Hematopoietic multipotent progenitor cell treated with erythropoietin and hydrocortisone succinate and interleukin-3 and kit ligand, for 4 days (in vitro differentiated cells): ENCODE results near the gene FAM110D.

Experiments
- DNase-seq: peaks from one replicate; pipeline ENCODE4 v3.0.0-alpha.2; 2015

The FAM110D gene

DNA sequence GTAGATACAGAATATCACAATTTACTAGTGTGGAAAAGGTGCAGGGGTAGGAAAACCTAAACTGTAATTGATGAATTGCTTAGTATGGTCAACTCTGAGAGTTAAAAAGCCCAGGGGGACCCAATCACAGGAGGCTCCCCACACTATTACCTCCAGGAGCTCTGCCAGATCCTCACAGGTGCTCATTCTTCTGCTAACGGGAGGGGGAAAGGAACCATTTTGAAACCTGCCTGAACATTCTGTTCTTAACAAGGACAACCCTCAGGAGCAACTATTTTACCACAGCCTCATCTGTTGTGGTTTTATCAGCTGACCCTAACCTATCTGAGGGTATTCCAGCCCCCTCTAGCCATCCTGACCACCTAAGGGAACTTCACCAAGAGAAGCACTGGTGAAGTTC lies 28.2 kb upstream of the FAM110D start:
- DNase-seq = no peak

GRCh38 chr1:26132128-26132833 lies 26.6 kb upstream of the FAM110D start:
- DNase-seq = peak; percentile 56

DNA sequence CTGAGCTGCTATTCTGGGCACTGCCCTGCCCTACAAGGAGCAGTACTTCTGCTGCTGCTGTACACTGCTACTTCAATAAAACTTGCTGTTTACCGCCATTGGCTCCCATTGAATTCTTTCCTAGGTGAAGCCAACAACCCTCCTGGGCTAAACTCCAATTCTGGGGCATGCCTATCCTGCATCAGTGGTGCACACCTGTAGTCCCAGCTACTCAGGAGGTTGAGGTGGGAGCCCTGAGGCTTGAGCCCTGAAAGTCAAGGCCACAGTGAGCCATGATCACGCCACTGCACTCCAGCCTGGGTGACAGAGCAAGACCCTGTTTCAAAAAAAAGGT lies 26.1 kb upstream of the FAM110D start:
- DNase-seq = no peak

DNA sequence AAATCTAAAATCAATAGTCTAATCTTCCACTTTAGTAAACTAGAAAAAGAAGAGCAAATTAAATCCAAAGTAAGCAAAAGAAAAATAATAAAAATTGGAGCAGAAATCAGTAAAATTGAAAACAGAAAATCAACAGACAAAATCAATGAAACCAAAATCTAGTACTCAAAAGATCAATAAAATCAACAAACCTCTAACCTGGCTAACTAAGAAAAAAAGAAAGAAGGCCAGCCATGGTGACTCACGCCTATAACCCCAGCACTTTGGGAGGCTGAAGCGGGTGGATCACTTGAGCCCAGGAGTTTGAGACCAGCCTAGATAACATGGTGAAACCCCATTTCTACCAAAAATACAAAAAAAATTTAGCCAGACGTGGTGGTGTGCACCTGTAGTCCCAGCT lies 24.4 kb upstream of the FAM110D start:
- DNase-seq = no peak

GRCh38 chr1:26138974-26139558 lies 19.8 kb upstream of the FAM110D start:
- no peak for DNase-seq

DNA sequence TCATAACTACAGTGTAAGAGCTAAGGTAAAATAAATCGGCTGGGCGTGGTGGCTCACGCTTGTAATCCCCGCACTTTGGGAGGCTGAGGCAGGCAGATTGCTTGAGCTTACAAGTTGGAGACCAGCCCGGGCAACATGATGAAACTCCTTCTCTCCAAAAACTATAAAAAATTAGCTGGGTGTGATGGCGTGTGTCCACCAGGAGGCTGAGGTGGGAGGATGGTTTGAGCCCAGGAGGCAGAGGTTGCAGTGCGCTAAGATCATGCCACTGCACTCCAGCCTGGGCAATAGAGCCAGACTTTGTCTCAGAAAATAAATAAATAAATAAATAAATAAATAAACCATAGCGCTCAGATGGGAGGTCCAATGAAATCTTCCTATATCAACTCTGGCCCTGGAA lies 16.7 kb upstream of the FAM110D start:
- DNase-seq = peak; percentile 51

GRCh38 chr1:26145041-26145959 lies 13.6 kb upstream of the FAM110D start:
- DNase-seq = peak; percentile 92

DNA sequence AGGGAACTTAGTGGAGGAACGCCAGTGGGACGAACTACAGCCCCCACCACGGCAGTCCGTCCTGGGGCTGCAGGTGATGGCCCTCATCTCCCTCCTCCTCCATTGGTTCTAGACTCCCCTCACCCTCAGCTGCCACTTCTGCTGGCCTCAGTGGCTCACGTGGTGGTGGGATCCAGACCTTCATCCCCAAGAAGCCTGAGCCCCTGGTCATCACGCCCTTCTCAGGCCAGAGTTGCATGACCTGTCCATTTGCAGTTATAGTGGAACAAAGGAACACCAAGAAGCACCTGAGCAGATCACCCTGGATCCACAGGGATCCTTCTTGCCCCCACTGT lies 13.0 kb upstream of the FAM110D start:
- no peak for DNase-seq

GRCh38 chr1:26148887-26149286 lies 10.0 kb upstream of the FAM110D start:
- no peak for DNase-seq

- DNase-seq = no peak
These were observed 4.8 kb upstream of the FAM110D start for GRCh38 chr1:26153966-26154532.

DNA sequence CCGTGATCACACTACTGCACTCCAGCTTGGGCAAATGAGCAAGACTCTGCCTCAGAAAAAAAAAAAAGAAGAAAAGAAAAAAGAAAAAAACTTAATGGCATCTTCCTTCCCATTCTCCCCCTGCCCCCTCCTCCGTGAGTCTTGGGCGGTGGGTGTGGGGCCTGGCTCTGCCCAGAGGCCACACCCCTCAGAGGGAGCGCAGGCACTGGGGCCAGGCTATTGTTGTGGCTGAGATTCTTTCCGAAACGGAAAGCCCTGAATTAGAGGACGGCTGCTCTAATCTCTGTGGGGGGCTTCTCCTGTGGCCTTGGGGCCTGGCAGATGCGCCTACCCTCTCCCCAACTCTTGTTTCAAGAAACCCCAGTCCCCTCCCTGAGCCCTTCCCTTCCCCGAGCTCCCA lies 4.1 kb upstream of the FAM110D start:
- DNase-seq = no peak

DNA sequence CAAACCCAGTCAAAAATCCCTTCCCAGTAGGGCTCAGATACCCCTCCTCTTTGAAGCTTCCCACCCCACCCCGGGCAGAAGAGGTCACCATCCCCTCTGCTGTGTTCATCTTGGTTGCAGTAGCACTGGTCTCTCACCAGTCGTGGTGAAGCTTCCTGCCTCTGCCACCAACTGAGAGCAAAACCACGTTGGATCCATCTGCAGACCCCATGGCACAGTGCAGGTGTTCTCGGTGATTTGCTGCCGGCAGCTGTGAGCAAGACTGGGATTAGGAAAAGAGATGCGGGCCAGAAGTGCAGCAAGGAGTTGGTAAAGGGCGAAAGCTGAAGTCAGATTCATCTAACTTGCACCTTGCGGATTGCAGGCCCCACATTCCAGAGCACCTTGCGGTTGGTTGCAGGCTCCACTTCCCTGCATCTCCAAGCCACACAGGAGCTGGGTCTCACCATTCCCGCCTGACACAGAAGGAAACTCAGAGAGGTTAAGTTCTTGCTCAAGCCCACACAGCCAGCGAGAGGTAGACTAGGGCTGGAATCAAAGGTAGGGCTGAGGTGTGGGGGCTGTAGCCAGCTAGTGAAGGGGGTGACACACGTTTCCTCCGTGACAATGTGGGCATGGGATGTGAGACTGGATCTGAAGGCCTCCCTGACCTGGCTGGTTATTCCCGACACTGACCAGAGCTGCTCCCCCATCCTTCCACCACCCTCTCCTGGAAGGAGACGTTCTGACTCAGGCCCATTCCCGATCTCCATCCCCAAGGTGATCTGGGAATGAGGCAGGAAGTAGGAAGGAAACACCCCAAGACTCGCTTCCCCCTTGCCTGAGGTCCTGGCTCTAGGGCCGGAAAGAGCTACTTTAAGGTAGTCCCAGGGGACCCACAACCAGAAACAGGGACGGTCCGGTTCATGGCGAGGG lies 3.3 kb upstream of the FAM110D start:
- no peak for DNase-seq

DNA sequence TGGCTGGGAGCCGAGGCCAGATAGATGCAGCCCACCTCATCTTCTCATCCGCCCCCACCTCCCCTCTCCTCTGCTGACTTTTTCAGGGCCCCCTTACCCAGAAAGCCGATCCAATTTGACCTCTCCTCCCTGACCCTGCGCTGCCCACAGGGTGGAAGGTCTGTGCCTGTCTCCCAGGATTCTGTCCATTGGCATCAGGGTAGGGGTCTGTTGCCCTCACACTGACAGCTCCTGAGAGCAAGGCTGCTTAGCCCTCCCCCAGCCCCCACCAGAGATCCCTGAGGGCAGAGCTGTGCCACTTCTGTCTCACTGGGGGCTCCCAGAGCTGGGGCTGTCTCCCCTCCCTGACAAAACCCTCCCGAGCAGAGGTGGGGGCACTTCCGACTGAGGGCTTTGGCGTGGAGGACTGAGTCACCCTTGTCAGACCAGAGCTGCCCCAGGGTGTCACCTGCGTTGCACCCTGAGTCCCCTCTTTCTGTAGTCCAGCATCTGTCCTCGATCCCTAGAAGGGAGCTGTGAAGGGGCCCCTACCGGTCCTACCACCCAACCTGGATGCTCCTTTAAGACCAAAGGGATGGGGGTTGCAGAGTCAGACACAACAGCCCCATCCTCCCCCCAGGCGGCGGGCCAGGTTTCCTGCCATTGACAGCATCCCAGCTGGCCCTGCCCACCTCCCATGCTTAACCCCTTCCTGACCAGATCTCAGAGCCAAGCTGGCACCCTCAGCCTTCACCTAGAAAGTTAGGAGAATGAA lies 2.4 kb upstream of the FAM110D start:
- DNase-seq = peak; percentile 48

DNA sequence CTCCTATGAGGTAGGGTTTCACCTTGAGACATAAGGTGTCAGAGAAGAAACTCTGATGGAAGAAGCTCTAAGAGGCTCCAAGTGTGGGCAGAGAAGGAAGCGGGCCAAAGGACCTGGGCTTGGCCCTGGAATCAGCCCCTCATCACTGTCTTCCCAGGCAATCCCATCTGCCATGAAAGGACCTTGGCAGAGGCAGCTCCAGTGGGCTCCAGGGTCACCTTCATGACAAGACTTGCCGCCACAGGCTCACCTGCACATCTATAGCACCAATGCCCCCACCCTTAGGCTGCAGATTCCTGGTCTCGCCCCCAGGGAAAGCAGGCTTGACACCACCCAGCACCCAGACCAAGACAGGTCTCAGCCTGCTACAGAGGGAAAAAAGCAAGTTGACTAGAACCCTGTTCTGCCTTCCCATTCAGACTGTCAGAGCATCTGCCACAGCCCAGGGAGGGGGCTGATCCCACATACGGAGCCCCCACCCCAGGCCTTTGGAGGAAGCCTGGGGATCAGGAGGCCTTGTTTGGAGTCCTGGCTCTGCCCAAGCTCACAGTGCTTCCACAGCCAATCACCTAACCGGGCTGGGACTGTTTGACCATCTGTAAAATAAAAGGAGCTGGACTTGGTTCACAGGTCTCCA lies 490 bp upstream of the FAM110D start:
- no peak for DNase-seq

GRCh38 chr1:26159743-26160039 lies 812 bp downstream of the FAM110D start:
- no peak for DNase-seq

DNA sequence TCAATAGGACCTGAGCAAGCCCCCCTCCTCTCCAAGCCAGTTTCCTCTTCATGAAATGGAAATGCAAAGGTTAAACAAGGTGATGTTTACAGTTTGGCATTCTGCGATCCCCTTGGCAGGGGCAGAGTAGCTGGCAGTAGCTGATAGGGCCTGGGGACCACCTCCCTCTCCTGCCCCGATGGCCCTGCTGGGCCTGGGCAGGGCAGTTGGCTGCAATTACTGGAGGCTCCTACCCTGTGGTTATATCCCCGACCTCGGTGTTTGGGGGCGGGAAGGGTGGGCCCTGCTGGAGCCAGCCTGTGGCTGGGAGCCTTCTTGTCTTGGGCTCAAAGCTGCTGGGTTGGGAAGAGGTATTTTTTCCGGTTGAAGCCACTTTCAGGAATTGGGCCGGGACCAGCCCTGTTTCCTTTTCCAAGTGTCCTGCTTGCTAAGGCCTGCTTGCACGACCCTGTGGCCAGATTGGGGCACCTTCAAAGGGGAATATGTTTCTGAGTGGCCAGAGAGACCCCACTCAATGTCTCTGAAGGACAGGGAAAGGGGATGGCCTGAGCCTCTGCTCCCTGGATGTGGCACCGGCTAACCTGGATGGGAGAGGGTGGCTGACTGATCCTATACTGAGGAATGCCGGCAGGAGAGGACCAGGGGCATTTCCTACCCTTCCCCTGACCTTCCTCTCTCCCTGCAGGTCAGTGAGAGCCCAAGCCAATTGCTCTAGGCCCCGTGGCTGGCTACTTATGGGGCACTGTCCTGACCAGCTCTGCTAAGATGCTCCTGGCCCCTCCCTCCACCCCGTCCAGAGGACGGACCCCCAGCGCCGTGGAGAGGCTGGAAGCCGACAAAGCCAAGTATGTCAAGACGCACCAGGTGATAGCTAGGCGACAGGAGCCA lies 1.9 kb downstream of the FAM110D start:
- peak; percentile 63 for DNase-seq

DNA sequence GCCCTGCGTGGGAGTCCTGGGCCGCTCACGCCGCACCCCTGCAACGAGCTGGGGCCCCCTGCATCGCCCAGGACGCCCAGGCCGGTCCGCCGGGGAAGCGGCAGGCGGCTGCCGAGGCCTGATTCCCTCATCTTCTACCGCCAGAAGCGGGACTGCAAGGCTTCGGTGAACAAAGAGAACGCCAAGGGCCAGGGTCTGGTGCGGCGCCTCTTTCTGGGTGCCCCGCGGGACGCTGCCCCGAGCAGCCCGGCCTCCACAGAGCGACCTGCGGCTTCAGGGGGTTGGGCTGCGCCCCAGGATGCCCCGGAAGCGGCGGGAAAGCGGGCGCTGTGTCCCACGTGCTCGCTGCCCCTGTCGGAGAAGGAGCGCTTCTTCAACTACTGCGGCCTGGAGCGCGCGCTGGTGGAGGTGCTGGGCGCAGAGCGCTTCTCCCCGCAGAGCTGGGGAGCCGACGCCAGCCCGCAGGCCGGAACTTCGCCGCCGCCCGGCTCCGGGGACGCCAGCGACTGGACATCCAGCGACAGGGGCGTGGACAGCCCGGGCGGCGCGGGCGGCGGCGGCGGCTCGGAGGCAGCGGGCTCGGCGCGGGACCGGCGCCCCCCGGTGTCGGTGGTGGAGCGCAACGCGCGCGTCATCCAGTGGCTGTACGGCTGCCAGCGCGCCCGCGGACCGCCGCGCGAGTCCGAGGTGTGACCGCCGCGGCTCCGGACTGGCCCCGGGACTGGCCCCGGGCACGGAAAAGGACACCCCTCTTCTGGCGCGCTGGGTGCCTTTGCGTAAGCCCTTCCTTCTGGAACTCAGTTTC lies 2.7 kb downstream of the FAM110D start:
- peak; percentile 86 for DNase-seq

DNA sequence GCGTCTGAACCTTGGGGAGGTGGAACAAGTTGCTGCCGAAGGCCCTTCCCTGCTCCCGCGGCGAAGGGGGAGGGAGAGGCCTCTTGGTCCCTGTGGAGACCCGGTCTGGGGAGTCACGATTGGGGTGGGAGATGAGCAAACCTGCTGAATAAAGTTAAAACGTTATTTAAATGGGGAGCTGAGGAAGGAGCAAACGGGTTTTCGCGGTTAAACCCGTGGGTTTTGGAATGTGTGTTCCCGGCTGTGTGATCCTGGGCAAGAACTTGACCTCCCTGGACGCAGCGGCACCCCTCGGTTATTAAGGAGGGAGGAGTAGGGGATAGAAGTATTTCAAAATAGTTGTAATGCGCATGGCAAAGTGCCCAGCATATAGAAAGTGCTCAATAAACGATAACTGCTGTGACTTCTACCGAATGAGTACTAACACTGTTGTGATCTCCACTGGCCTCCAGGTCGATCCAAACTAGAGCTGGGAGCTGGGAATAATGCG lies 3.4 kb downstream of the FAM110D start:
- DNase-seq = peak; percentile 41

GRCh38 chr1:26163684-26164035 lies 4.8 kb downstream of the FAM110D start:
- no peak for DNase-seq
